SW480 (cell line): ENCODE data around the gene SCNN1A.

ENCODE experiments used
- DNase-seq: peaks from one replicate; pipeline ENCODE4 v3.0.0-alpha.2; 2016; ENCODE audit warnings: low spot score

Gene SCNN1A

GRCh38 chr12:6334359-6334758 lies 41.0 kb downstream of the SCNN1A start:
- no peak for DNase-seq

- no peak for DNase-seq
Observed at GRCh38 chr12:6333566-6333965, 41.8 kb downstream of the SCNN1A start.

GRCh38 chr12:6333029-6333428 lies 42.3 kb downstream of the SCNN1A start:
- no peak for DNase-seq

GRCh38 chr12:6332459-6332858 lies 42.9 kb downstream of the SCNN1A start:
- DNase-seq, result no peak

GRCh38 chr12:6330999-6331714 lies 44.2 kb downstream of the SCNN1A start:
- DNase-seq, result no peak

- DNase-seq, result no peak
Observed at GRCh38 chr12:6330192-6330591, 45.2 kb downstream of the SCNN1A start.

GRCh38 chr12:6329703-6330064 lies 45.7 kb downstream of the SCNN1A start:
- DNase-seq, result no peak

- DNase-seq, result no peak
Observed at GRCh38 chr12:6328945-6329702, 46.2 kb downstream of the SCNN1A start.

GRCh38 chr12:6328045-6328779 lies 47.2 kb downstream of the SCNN1A start:
- DNase-seq, result no peak

GRCh38 chr12:6327229-6328041 lies 47.9 kb downstream of the SCNN1A start:
- no peak for DNase-seq

GRCh38 chr12:6326316-6327228 lies 48.8 kb downstream of the SCNN1A start:
- peak; percentile 51 for DNase-seq

- no peak for DNase-seq
Observed at GRCh38 chr12:6324936-6325750, 50.2 kb downstream of the SCNN1A start.

- no peak for DNase-seq
Observed at GRCh38 chr12:6323995-6324711, 51.2 kb downstream of the SCNN1A start.

GRCh38 chr12:6323340-6323994 lies 51.9 kb downstream of the SCNN1A start:
- DNase-seq, result peak; percentile 91

GRCh38 chr12:6322969-6323339 lies 52.4 kb downstream of the SCNN1A start:
- DNase-seq, result no peak

GRCh38 chr12:6322352-6322751 lies 53.0 kb downstream of the SCNN1A start:
- DNase-seq, result no peak

GRCh38 chr12:6321905-6322304 lies 53.5 kb downstream of the SCNN1A start:
- no peak for DNase-seq

- DNase-seq, result no peak
Observed at GRCh38 chr12:6319446-6319845, 55.9 kb downstream of the SCNN1A start.

GRCh38 chr12:6318440-6318879 lies 56.9 kb downstream of the SCNN1A start:
- no peak for DNase-seq
